ENCODE results near the gene SPAST. TPM values are rescaled to one million over a fixed set of nuclear protein-coding genes. Genes with fewer than 3 reads are reported as not detected.

SPAST gene
- total RNA-seq, 1 donor from 2014 or later, result 26.4 TPM

DNA sequence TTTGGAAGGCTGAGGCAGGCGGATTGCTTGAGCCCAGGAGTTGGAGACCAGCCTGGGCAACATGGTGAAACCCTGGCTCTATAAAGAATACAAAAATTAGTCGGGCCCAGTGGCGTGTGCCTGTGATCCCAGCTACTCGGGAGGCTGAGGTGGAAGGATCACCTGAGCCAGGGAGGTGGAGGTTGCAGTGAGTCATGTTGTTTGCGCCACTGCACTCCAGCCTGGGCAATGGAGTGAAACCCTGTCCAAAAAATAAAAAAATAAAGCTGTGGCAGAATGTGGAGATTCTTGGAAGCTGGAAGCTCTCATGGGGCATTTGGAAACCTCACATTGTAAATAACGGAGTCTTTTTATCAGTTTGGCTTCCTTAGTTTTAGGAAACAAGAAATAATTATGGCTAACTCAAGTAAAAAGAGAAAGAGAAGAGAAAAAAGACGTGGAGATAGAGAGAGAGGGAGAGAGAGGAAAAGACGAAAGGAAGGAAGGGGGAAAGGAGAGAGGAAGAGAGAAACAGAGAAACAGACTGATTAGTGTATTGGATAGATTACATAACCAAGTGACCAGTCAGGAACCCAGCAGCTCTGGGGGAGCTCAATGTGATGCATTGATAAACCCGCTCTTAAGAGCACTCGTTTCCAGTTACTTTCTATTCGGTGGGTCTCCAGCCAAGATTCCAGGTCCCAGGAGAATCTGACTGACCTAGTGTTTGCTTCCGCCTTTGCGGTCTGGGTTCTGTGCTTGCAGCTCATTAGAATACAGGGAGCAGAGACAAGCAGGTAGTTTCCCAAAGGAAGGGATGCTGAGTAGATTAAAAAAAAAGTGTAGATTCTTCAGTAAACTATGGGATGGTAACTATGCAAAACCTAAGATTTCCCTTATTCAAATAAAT lies 1.1 kb upstream of the SPAST start:
- H3K36me3 Mint-ChIP-seq (ENCODE audit: unreplicated experiment), result peaks cover 2% of the 10 kb centered on the region
- H3K4me3 Mint-ChIP-seq (ENCODE audit: unreplicated experiment), result peak overlapping the region; percentile 95
- no peaks in the 10 kb centered on the region for H3K27me3 Mint-ChIP-seq (ENCODE audit: unreplicated experiment)
- no peak for DNase-seq (ENCODE audit: extremely low spot score, unreplicated experiment)
- H3K4me1 Mint-ChIP-seq (ENCODE audit: unreplicated experiment), result peaks cover 27% of the 10 kb centered on the region
- peak overlapping the region; percentile 93 for H3K27ac Mint-ChIP-seq (ENCODE audit: unreplicated experiment)
- no peaks in the 10 kb centered on the region for H3K9me3 Mint-ChIP-seq (ENCODE audit: unreplicated experiment)
- TF ChIP-seq, protein P1, sequence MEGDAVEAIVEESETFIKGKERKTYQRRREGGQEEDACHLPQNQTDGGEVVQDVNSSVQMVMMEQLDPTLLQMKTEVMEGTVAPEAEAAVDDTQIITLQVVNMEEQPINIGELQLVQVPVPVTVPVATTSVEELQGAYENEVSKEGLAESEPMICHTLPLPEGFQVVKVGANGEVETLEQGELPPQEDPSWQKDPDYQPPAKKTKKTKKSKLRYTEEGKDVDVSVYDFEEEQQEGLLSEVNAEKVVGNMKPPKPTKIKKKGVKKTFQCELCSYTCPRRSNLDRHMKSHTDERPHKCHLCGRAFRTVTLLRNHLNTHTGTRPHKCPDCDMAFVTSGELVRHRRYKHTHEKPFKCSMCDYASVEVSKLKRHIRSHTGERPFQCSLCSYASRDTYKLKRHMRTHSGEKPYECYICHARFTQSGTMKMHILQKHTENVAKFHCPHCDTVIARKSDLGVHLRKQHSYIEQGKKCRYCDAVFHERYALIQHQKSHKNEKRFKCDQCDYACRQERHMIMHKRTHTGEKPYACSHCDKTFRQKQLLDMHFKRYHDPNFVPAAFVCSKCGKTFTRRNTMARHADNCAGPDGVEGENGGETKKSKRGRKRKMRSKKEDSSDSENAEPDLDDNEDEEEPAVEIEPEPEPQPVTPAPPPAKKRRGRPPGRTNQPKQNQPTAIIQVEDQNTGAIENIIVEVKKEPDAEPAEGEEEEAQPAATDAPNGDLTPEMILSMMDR (IDR thresholded peaks at IDR 0.05), result no peak

DNA sequence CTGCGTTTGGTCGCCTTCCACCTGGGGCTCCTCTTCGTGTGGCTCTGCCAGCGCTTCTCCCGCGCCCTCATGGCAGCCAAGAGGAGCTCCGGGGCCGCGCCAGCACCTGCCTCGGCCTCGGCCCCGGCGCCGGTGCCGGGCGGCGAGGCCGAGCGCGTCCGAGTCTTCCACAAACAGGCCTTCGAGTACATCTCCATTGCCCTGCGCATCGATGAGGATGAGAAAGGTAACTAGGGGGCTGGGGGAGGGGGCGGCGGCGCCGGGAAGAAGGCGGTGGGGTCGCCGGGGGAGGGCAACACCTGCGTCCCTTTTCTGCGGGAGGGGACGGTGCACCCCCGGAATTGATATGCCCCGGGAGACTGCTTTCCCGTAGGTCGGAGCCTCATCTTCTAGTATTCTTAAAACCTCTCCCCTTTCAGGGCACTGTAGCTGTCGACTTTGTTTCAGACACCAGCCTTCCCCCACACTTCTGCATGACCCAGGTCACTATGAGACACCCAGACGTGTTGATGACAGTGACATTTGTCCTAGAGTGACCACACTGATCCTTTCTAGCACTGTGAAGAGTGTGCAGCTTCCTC lies 755 bp downstream of the SPAST start:
- Mint-ChIP-seq H3K4me3 (ENCODE audit: unreplicated experiment) (peak overlapping the region; percentile 95), H3K9me3 (ENCODE audit: unreplicated experiment) (no peaks in the 10 kb centered on the region), H3K27ac (ENCODE audit: unreplicated experiment) (peak overlapping the region; percentile 75), H3K27me3 (ENCODE audit: unreplicated experiment) (no peaks in the 10 kb centered on the region), H3K36me3 (ENCODE audit: unreplicated experiment) (peaks cover 2% of the 10 kb centered on the region), H3K4me1 (ENCODE audit: unreplicated experiment) (peaks cover 29% of the 10 kb centered on the region)
- DNase-seq (ENCODE audit: extremely low spot score, unreplicated experiment), result no peak
- TF ChIP-seq, protein P1 (IDR thresholded peaks at IDR 0.05), result no peak

DNA sequence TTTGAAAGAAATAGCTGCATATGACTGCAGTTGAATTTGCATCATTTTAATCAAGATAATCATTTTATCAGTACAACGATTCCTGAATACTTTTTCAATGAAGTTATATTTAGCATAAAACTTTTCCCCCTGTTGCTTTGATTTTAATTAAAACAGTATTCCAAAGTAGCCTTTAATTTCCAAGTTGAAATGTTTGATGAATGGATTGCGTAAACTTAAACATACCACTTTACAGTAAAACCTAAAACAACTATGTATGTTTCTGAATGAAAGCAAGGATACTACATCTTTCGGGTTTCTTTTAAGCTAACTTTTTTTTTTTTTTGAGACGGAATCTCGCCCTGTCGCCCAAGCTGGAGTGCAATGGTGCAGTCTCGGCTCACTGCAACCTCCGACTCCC lies 1.4 kb downstream of the SPAST start:
- Mint-ChIP-seq H3K4me1 (ENCODE audit: unreplicated experiment) (peaks cover 29% of the 10 kb centered on the region), H3K27ac (ENCODE audit: unreplicated experiment) (no peak overlapping the region), H3K4me3 (ENCODE audit: unreplicated experiment) (peak overlapping the region; percentile 95), H3K9me3 (ENCODE audit: unreplicated experiment) (no peaks in the 10 kb centered on the region), H3K36me3 (ENCODE audit: unreplicated experiment) (peaks cover 2% of the 10 kb centered on the region), H3K27me3 (ENCODE audit: unreplicated experiment) (no peaks in the 10 kb centered on the region)
- no peak for DNase-seq (ENCODE audit: extremely low spot score, unreplicated experiment)
- TF ChIP-seq, protein P1 (IDR thresholded peaks at IDR 0.05), result no peak

DNA sequence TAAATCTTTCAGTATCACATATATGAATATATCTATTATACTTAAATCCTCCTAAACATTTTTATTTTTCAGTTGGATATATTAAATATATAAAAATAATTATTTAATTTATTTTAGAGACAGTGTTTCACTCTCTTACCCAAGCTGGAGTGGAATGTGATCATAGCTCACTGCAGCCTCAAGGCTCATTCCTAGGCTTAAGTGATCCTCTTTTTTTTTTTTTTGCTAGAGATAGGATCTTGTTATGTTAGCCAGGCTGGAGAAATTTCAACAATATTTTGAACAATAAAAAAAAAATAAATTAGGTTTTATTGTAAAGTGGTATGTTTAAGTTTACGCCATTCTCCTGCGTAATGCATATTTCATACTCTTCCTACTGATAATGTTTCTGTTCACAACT lies 4.2 kb downstream of the SPAST start:
- H3K27me3 Mint-ChIP-seq (ENCODE audit: unreplicated experiment), result no peaks in the 10 kb centered on the region
- DNase-seq (ENCODE audit: extremely low spot score, unreplicated experiment), result no peak
- H3K9me3 Mint-ChIP-seq (ENCODE audit: unreplicated experiment), result no peaks in the 10 kb centered on the region
- TF ChIP-seq, protein P1 (IDR thresholded peaks at IDR 0.05), result no peak
- no peak overlapping the region for H3K4me3 Mint-ChIP-seq (ENCODE audit: unreplicated experiment)
- H3K4me1 Mint-ChIP-seq (ENCODE audit: unreplicated experiment), result peaks cover 23% of the 10 kb centered on the region
- H3K27ac Mint-ChIP-seq (ENCODE audit: unreplicated experiment), result no peak overlapping the region
- H3K36me3 Mint-ChIP-seq (ENCODE audit: unreplicated experiment), result peaks cover 16% of the 10 kb centered on the region

DNA sequence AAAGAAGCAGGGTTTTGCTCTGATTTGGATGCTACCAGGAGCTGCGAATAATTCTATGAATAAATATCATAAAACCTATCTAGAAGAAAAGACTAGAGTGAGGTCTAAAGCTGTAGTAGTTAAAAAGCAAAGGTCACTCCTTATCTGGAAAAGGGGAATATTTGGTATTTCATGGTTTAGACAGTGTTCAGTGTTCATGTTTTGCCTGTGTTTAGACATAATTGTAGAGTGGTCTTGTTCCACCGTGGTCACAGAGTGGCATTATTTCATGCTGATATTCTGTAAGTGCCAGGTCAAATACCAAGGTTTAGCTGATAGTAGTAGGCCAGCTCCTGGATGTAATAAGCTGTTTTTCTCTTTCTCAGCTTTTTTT lies 10.8 kb downstream of the SPAST start:
- Mint-ChIP-seq H3K4me1 (ENCODE audit: unreplicated experiment) (peaks cover 8% of the 10 kb centered on the region), H3K36me3 (ENCODE audit: unreplicated experiment) (peaks cover 25% of the 10 kb centered on the region), H3K27me3 (ENCODE audit: unreplicated experiment) (no peaks in the 10 kb centered on the region), H3K27ac (ENCODE audit: unreplicated experiment) (no peak overlapping the region), H3K9me3 (ENCODE audit: unreplicated experiment) (no peaks in the 10 kb centered on the region), H3K4me3 (ENCODE audit: unreplicated experiment) (no peak overlapping the region)
- no peak for DNase-seq (ENCODE audit: extremely low spot score, unreplicated experiment)
- TF ChIP-seq, protein P1 (IDR thresholded peaks at IDR 0.05), result no peak
